GM23248 (cell line): ENCODE measurements around the gene CST5. TPM values are rescaled to one million over a fixed set of nuclear protein-coding genes. Genes with fewer than 3 reads are reported as not detected.
"Not testable (repeated sequence)": the region's sequence is repeated elsewhere in the genome, so short reads cannot be mapped to it uniquely, and the experiment has no call there.

Experiments used
- DNase-seq: peaks from one replicate; pipeline ENCODE4 v3.0.0-alpha.2; 2015
- H2AFZ ChIP-seq: fragments of 200-600 bp; sonication (generic); 2 replicates; pipeline ENCODE4 v1.6.1; 2016; ENCODE audit warnings: antibody characterized with exemption
- H3F3A ChIP-seq: fragments of 200-600 bp; sonication (generic); 2 replicates; pipeline ENCODE4 v1.6.1; 2016; ENCODE audit warnings: mild to moderate bottlenecking, antibody characterized with exemption, mixed run types; ENCODE audit not compliant: insufficient read depth
- H3K27ac ChIP-seq: fragments of 200-600 bp; sonication (generic); 2 replicates; pipeline ENCODE4 v1.5.1; 2016; ENCODE audit warnings: mild to moderate bottlenecking
- H3K27me3 ChIP-seq: fragments of 200-600 bp; sonication (generic); replicated peaks from 2 replicates; pipeline ENCODE4 v1.6.1; 2016; ENCODE audit warnings: mild to moderate bottlenecking; ENCODE audit not compliant: insufficient read depth
- H3K36me3 ChIP-seq: fragments of 200-600 bp; sonication (generic); 2 replicates; pipeline ENCODE4 v1.6.1; 2016; ENCODE audit warnings: low read depth, mild to moderate bottlenecking
- H3K4me1 ChIP-seq: fragments of 200-600 bp; sonication (generic); 2 replicates; pipeline ENCODE4 v1.6.1; 2016; ENCODE audit warnings: mild to moderate bottlenecking; ENCODE audit not compliant: insufficient read depth
- H3K4me2 ChIP-seq: fragments of 200-600 bp; sonication (generic); one replicate; pipeline ENCODE4 v1.6.1; 2016; ENCODE audit warnings: mild to moderate bottlenecking; ENCODE audit not compliant: unreplicated experiment
- H3K4me3 ChIP-seq: fragments of 200-600 bp; sonication (generic); 2 replicates; pipeline ENCODE4 v1.5.1; 2016; ENCODE audit warnings: mild to moderate bottlenecking
- H3K79me2 ChIP-seq: fragments of 200-600 bp; sonication (generic); 2 replicates; pipeline ENCODE4 v1.6.1; 2016; ENCODE audit warnings: mild to moderate bottlenecking; ENCODE audit not compliant: insufficient read depth
- H3K9ac ChIP-seq: fragments of 200-600 bp; sonication (generic); 2 replicates; pipeline ENCODE4 v1.6.1; 2016; ENCODE audit warnings: mild to moderate bottlenecking
- H3K9me2 ChIP-seq: fragments of 200-600 bp; sonication (generic); 2 replicates; pipeline ENCODE4 v1.6.1; 2016; ENCODE audit warnings: mixed run types, mild to moderate bottlenecking, moderate library complexity; ENCODE audit not compliant: insufficient read depth
- H3K9me3 ChIP-seq: fragments of 200-600 bp; sonication (generic); one replicate; pipeline ENCODE4 v1.6.1; 2017; ENCODE audit warnings: low read depth
- H4K20me1 ChIP-seq: fragments of 200-600 bp; sonication (generic); 2 replicates; pipeline ENCODE4 v1.6.0; 2016; ENCODE audit not compliant: insufficient read depth
- EZH2 ChIP-seq: fragments of 200-600 bp; sonication (generic); IDR thresholded peaks from 2 replicates; pipeline ENCODE4 v1.6.1; 2018; ENCODE audit warnings: antibody characterized with exemption, mild to moderate bottlenecking; ENCODE audit not compliant: insufficient read depth, poor library complexity, severe bottlenecking
- EZH2phosphoT487 ChIP-seq: fragments of 200-600 bp; sonication (generic); IDR thresholded peaks from 2 replicates; pipeline ENCODE4 v1.6.1; 2018; ENCODE audit warnings: antibody characterized with exemption, moderate library complexity, mild to moderate bottlenecking, low read depth; ENCODE audit not compliant: insufficient read depth
- WGBS, 2 experiments: methylation state at CpG; one replicate each; pipeline ENCODE4 v1.1.6; 2015 to 2017; ENCODE audit warnings: low lambda C conversion rate in 2 of 2, low coverage in 1 of 2; ENCODE audit errors: missing lambda C conversion rate in 2 of 2; 5-methylcytosine and 5-hydroxymethylcytosine counted together
- in situ Hi-C: fragments of 300-500 bp; cut with MboI; formaldehyde crosslinking; loops from 2 replicates; pipeline ENCODE4 v1.15.0; 2020
- polyA plus RNA-seq: library from polyadenylated mRNA; unstranded; fragments of >200 nt; fragmentation: Nextera tagmentation; extraction: Ambion mirVana; gene quantifications from 2 replicates; pipeline ENCODE4 v1.2.1, GENCODE V29; 2016
- total RNA-seq: library from RNA; depleted of rRNA; stranded (reverse); fragments of >200 nt; shearing (Covaris generic); gene quantifications from 2 replicates; pipeline ENCODE4 v1.2.3, GENCODE V29; 2014

Gene CST5
- total and polyA plus RNA-seq, 2 experiments from 2014 or later, result not detected

GRCh38 chr20:23870461-23870860 lies 9.1 kb downstream of the CST5 start:
- H3K4me1 ChIP-seq, result no peaks in the 10 kb centered on the region
- 3 to 6% methylated on average over 4 of the region's 4 CpGs for WGBS, 2 experiments
- H3F3A ChIP-seq, result no peaks in the 10 kb centered on the region
- H4K20me1 ChIP-seq, result no peaks in the 10 kb centered on the region
- H3K27me3 ChIP-seq, result peaks cover 7% of the 10 kb centered on the region; the same call in 1 of the 2 replicates
- in situ Hi-C loops, result no loop called here
- TF ChIP-seq EZH2, result no peak
- TF ChIP-seq EZH2phosphoT487, result no peak
- no peak overlapping the region for H2AFZ ChIP-seq
- H3K9me2 ChIP-seq, result no peaks in the 10 kb centered on the region
- DNase-seq, result no peak
- H3K4me3 ChIP-seq, result no peak overlapping the region
- no peaks in the 10 kb centered on the region for H3K79me2 ChIP-seq
- H3K9me3 ChIP-seq, result no peaks in the 10 kb centered on the region
- no peak overlapping the region for H3K9ac ChIP-seq
- H3K27ac ChIP-seq, result no peak overlapping the region
- H3K4me2 ChIP-seq, result no peak overlapping the region
- H3K36me3 ChIP-seq, result no peaks in the 10 kb centered on the region

- H4K20me1 ChIP-seq, result no peaks in the 10 kb centered on the region
- WGBS, 2 experiments, result 22 to 23% methylated on average over 2 of the region's 2 CpGs
- no peak for DNase-seq
- H3K9me3 ChIP-seq, result no peaks in the 10 kb centered on the region
- H3K4me3 ChIP-seq, result no peak overlapping the region
- H3K36me3 ChIP-seq, result no peaks in the 10 kb centered on the region
- in situ Hi-C loops, result no loop called here
- no peak overlapping the region for H2AFZ ChIP-seq
- H3K4me1 ChIP-seq, result no peaks in the 10 kb centered on the region
- no peak overlapping the region for H3K9ac ChIP-seq
- no peak overlapping the region for H3K27ac ChIP-seq
- no peak overlapping the region for H3K4me2 ChIP-seq
- H3K9me2 ChIP-seq, result no peaks in the 10 kb centered on the region
- no peak for TF ChIP-seq EZH2phosphoT487
- no peak for TF ChIP-seq EZH2
- H3F3A ChIP-seq, result no peaks in the 10 kb centered on the region
- H3K79me2 ChIP-seq, result no peaks in the 10 kb centered on the region
- H3K27me3 ChIP-seq, result peaks cover 7% of the 10 kb centered on the region; the same call in 1 of the 2 replicates
Observed at GRCh38 chr20:23869520-23869919, 10.0 kb downstream of the CST5 start.

GRCh38 chr20:23868321-23868720 lies 11.2 kb downstream of the CST5 start:
- H3K4me3 ChIP-seq, result no peak overlapping the region
- no peaks in the 10 kb centered on the region for H4K20me1 ChIP-seq
- no peaks in the 10 kb centered on the region for H3K9me2 ChIP-seq
- H3K9me3 ChIP-seq, result no peaks in the 10 kb centered on the region
- H3F3A ChIP-seq, result no peaks in the 10 kb centered on the region
- H2AFZ ChIP-seq, result no peak overlapping the region
- H3K9ac ChIP-seq, result no peak overlapping the region
- no peaks in the 10 kb centered on the region for H3K4me1 ChIP-seq
- no peak for TF ChIP-seq EZH2phosphoT487
- TF ChIP-seq EZH2, result no peak
- in situ Hi-C loops, result no loop called here
- H3K27ac ChIP-seq, result no peak overlapping the region
- DNase-seq, result no peak
- 14 to 34% methylated on average over 5 of the region's 5 CpGs for WGBS, 2 experiments
- peaks cover 7% of the 10 kb centered on the region; the same call in 1 of the 2 replicates for H3K27me3 ChIP-seq
- H3K4me2 ChIP-seq, result no peak overlapping the region
- no peaks in the 10 kb centered on the region for H3K36me3 ChIP-seq
- no peaks in the 10 kb centered on the region for H3K79me2 ChIP-seq

GRCh38 chr20:23867152-23867776 lies 12.3 kb downstream of the CST5 start:
- TF ChIP-seq EZH2, result no peak
- TF ChIP-seq EZH2phosphoT487, result no peak
- Histone ChIP-seq H3K79me2 (no peaks in the 10 kb centered on the region), H4K20me1 (no peaks in the 10 kb centered on the region), H3K27ac (no peak overlapping the region), H3K9me3 (no peaks in the 10 kb centered on the region), H3K27me3 (peaks cover 7% of the 10 kb centered on the region; the same call in 1 of the 2 replicates), H3K36me3 (no peaks in the 10 kb centered on the region), H2AFZ (no peak overlapping the region), H3K9ac (no peak overlapping the region), H3F3A (no peaks in the 10 kb centered on the region), H3K4me3 (no peak overlapping the region), H3K9me2 (no peaks in the 10 kb centered on the region), H3K4me2 (no peak overlapping the region), H3K4me1 (no peaks in the 10 kb centered on the region)
- 22 to 24% methylated on average over 8 to 9 of the region's 9 CpGs for WGBS, 2 experiments
- in situ Hi-C loops, result no loop called here
- DNase-seq, result no peak

GRCh38 chr20:23860771-23861170 lies 18.8 kb downstream of the CST5 start:
- H3F3A ChIP-seq, in situ Hi-C loops, H2AFZ ChIP-seq: not testable (repeated sequence)

More at GRCh38 chr20:23860771-23861170, 18.8 kb downstream of the CST5 start:
- H4K20me1 ChIP-seq, H3K4me1 ChIP-seq, H3K9ac ChIP-seq, H3K9me3 ChIP-seq, H3K9me2 ChIP-seq, H3K27ac ChIP-seq, H3K4me3 ChIP-seq, H3K79me2 ChIP-seq, H3K4me2 ChIP-seq, DNase-seq, H3K36me3 ChIP-seq, H3K27me3 ChIP-seq: not testable (repeated sequence)
- 37 to 53% methylated on average over 9 to 10 of the region's 10 CpGs for WGBS, 2 experiments
